Fibroblast of lung (primary cell): Measurements from ENCODE around the gene DPH5. TPM values are rescaled to one million over a fixed set of nuclear protein-coding genes. Genes with fewer than 3 reads are reported as not detected.
A peak's percentile ranks its signal among the peaks of the same experiment; 100 is the strongest.

Source experiments
- DNase-seq, 2 donors: peaks; one replicate each; pipeline versions ENCODE4 v3.0.0 to v3.0.0-alpha.2; 2010; ENCODE audit warnings: low read depth in 2 of 2
- H2AFZ ChIP-seq: 2 replicates; pipeline ENCODE4 v1.5.1; 2012; ENCODE audit warnings: low read length, control low read depth, inconsistent platforms
- H3K27ac ChIP-seq: 2 replicates; pipeline ENCODE4 v1.5.1; 2011; ENCODE audit warnings: low read length, control low read depth; ENCODE audit not compliant: insufficient read depth
- H3K27me3 ChIP-seq: 2 replicates; pipeline ENCODE4 v1.5.1; 2011; ENCODE audit warnings: mild to moderate bottlenecking, low read length; ENCODE audit not compliant: control insufficient read depth, insufficient read depth
- H3K36me3 ChIP-seq: 2 replicates; pipeline ENCODE4 v1.5.1; 2011; ENCODE audit warnings: low read length; ENCODE audit not compliant: control insufficient read depth, insufficient read depth
- H3K4me1 ChIP-seq: 2 replicates; pipeline ENCODE4 v1.5.1; 2011; ENCODE audit warnings: low read length; ENCODE audit not compliant: control insufficient read depth, insufficient read depth; ENCODE audit errors: extremely low read depth
- H3K4me2 ChIP-seq: 2 replicates; pipeline ENCODE4 v1.5.1; 2011; ENCODE audit warnings: low read length, control low read depth; ENCODE audit not compliant: insufficient read depth; ENCODE audit errors: extremely low read depth
- H3K4me3 ChIP-seq, 4 experiments: fragments of 200-600 bp in 1 of 4; sonication (generic) in 1 of 4; replicated peaks in 1 of 4; 2 replicates each; pipeline ENCODE4 v1.5.1; 2011 to 2016; ENCODE audit warnings: low read length in 4 of 4, low read depth in 3 of 4, mild to moderate bottlenecking in 3 of 4, control low read depth in 2 of 4, inconsistent platforms in 1 of 4, mixed read lengths in 1 of 4; ENCODE audit not compliant: insufficient read depth in 1 of 4; ENCODE audit errors: control extremely low read depth in 1 of 4
- H3K79me2 ChIP-seq: 2 replicates; pipeline ENCODE4 v1.5.1; 2012; ENCODE audit warnings: mild to moderate bottlenecking, low read length, inconsistent platforms; ENCODE audit not compliant: control insufficient read depth, insufficient read depth
- H3K9ac ChIP-seq: 2 replicates; pipeline ENCODE4 v1.5.1; 2011; ENCODE audit warnings: mild to moderate bottlenecking, low read length, control low read depth; ENCODE audit not compliant: insufficient read depth
- H3K9me3 ChIP-seq: 2 replicates; pipeline ENCODE4 v1.5.1; 2012; ENCODE audit warnings: low read depth, low read length; ENCODE audit not compliant: control insufficient read depth, insufficient read depth
- H4K20me1 ChIP-seq: 2 replicates; pipeline ENCODE4 v1.5.1; 2011; ENCODE audit warnings: low read length; ENCODE audit not compliant: control insufficient read depth, insufficient read depth; ENCODE audit errors: extremely low read depth
- CTCF ChIP-seq, 2 donors: IDR thresholded peaks in 1 of 2; conservative IDR thresholded peaks in 1 of 2; 1 replicate in 1 of 2; 2 replicates in 1 of 2; pipeline ENCODE4 v1.5.1; 2011 to 2012; ENCODE audit warnings: low read length in 2 of 2, control low read depth in 1 of 2, inconsistent platforms in 1 of 2, low read depth in 1 of 2, mild to moderate bottlenecking in 1 of 2
- EZH2 ChIP-seq: IDR thresholded peaks from 2 replicates; pipeline ENCODE4 v1.5.1; 2012; ENCODE audit warnings: low read length, control low read depth, mild to moderate bottlenecking; ENCODE audit errors: missing control alignments
- polyA plus RNA-seq, 2 donors: library from polyadenylated mRNA; depleted of rRNA in 1 of 2; stranded (reverse) in 1 of 2; unstranded in 1 of 2; fragments of >200 nt; gene quantifications; 2 replicates each; pipeline ENCODE4 v1.2.1, GENCODE V29; 2011 to 2012; ENCODE audit warnings: missing spikeins in 1 of 2
- total RNA-seq: library from RNA; depleted of rRNA; stranded (reverse); fragments of >200 nt; gene quantifications from 2 replicates; pipeline ENCODE4 v1.2.1, GENCODE V29; 2014

DPH5 gene
- total and polyA plus RNA-seq, 2 donors (not counting 1 experiment from before 2014, with no cell fraction given) = 39.8 to 40.8 TPM

- peak; percentile 28 to 71 for DNase-seq
Observed at GRCh38 chr1:101043776-101044175, 18.2 kb upstream of the DPH5 start.

GRCh38 chr1:101041300-101041699 is 15.7 kb upstream of the DPH5 start:
- Histone ChIP-seq H3K4me2 (no peak overlapping the region), H3K79me2 (no peaks in the 10 kb centered on the region), H3K9me3 (no peaks in the 10 kb centered on the region), H3K4me1 (no peaks in the 10 kb centered on the region), H4K20me1 (no peaks in the 10 kb centered on the region), H3K27me3 (no peaks in the 10 kb centered on the region), H3K36me3 (no peaks in the 10 kb centered on the region), H3K4me3 (no peak overlapping the region), H3K27ac (no peak overlapping the region), H2AFZ (no peak overlapping the region), H3K9ac (no peak overlapping the region)
- TF ChIP-seq CTCF (conservative IDR thresholded peaks at IDR 0.05 in 1 of 2, IDR thresholded peaks at IDR 0.05 in 1 of 2; ENCODE audit: low read depth in 1 of 2, low read length in 2 of 2) = no peak
- TF ChIP-seq EZH2 = no peak
- DNase-seq = no peak

More at GRCh38 chr1:101043776-101044175, 18.2 kb upstream of the DPH5 start:
- TF ChIP-seq CTCF (conservative IDR thresholded peaks at IDR 0.05 in 1 of 2, IDR thresholded peaks at IDR 0.05 in 1 of 2; ENCODE audit: low read depth in 1 of 2, low read length in 2 of 2) = peak in 1 of 2 donors; percentile 8
- TF ChIP-seq EZH2 = no peak
- Histone ChIP-seq H2AFZ (no peak overlapping the region), H3K27ac (no peak overlapping the region), H4K20me1 (no peaks in the 10 kb centered on the region), H3K4me1 (no peaks in the 10 kb centered on the region), H3K36me3 (no peaks in the 10 kb centered on the region), H3K4me2 (no peak overlapping the region), H3K4me3 (no peak overlapping the region), H3K79me2 (no peaks in the 10 kb centered on the region), H3K27me3 (no peaks in the 10 kb centered on the region), H3K9ac (no peak overlapping the region), H3K9me3 (no peaks in the 10 kb centered on the region)

GRCh38 chr1:101040666-101041065 is 15.1 kb upstream of the DPH5 start:
- Histone ChIP-seq H3K27me3 (no peaks in the 10 kb centered on the region), H3K27ac (no peak overlapping the region), H3K4me2 (no peak overlapping the region), H3K9ac (no peak overlapping the region), H3K4me3 (no peak overlapping the region), H4K20me1 (no peaks in the 10 kb centered on the region), H2AFZ (no peak overlapping the region), H3K4me1 (no peaks in the 10 kb centered on the region), H3K79me2 (no peaks in the 10 kb centered on the region), H3K9me3 (no peaks in the 10 kb centered on the region), H3K36me3 (no peaks in the 10 kb centered on the region)
- DNase-seq = no peak
- TF ChIP-seq EZH2 = no peak
- no peak for TF ChIP-seq CTCF (conservative IDR thresholded peaks at IDR 0.05 in 1 of 2, IDR thresholded peaks at IDR 0.05 in 1 of 2; ENCODE audit: low read depth in 1 of 2, low read length in 2 of 2)
